Measurements from ENCODE around the gene PLIN5. TPM values are rescaled to one million over a fixed set of nuclear protein-coding genes. Genes with fewer than 3 reads are reported as not detected.

The PLIN5 gene
- total and polyA plus RNA-seq, 2 of the 8 experiments (the other 6 are each of a cell fraction or from before 2014, with no cell fraction given), result 2.0 to 2.5 TPM

GRCh38 chr19:4550479-4551050 is 15.5 kb upstream of the PLIN5 start:
- Histone ChIP-seq H2BK20ac (ENCODE audit: low read length) (no peak overlapping the region), H4K8ac (ENCODE audit: extremely low read depth, insufficient read depth, low read length) (no peak overlapping the region), H3K79me1 (ENCODE audit: low read depth, low read length) (no peaks in the 10 kb centered on the region), H4K5ac (ENCODE audit: insufficient read length, low read depth, low read length) (no peak overlapping the region), H2BK120ac (replicated peaks; ENCODE audit: low read depth, low read length) (no peak overlapping the region), H3K56ac (replicated peaks; ENCODE audit: insufficient read length, low read depth, low read length) (no peak overlapping the region), H2AFZ (ENCODE audit: low read length) (no peak overlapping the region), H3K4me3 (ENCODE audit: extremely low read depth in 1 of 4, insufficient read depth in 2 of 4, low read depth in 3 of 4, low read length in 4 of 4) (no peak overlapping the region), H3K79me2 (ENCODE audit: control insufficient read depth in 1 of 2, insufficient read depth in 2 of 2, low read length in 2 of 2) (no peaks in the 10 kb centered on the region), H2BK15ac (ENCODE audit: low read length) (no peak overlapping the region), H3K9ac (replicated peaks in 1 of 4; ENCODE audit: extremely low read depth in 1 of 4, low read depth in 3 of 4, low read length in 3 of 4) (no peak overlapping the region), H3K27ac (ENCODE audit: low read depth, low read length) (no peak overlapping the region), H3K36me3 (ENCODE audit: control insufficient read depth in 2 of 4, insufficient read depth in 4 of 4, low read length in 3 of 4) (peaks cover 9 to 45% (median 32%) of the 10 kb centered on the region in 4 experiments; a peak in 7 of 8 replicates), H3K4me2 (ENCODE audit: insufficient read depth in 1 of 2, low read depth in 2 of 2, low read length in 2 of 2) (no peak overlapping the region), H4K20me1 (replicated peaks in 1 of 2; ENCODE audit: control insufficient read depth in 1 of 2, insufficient read depth in 2 of 2, low read length in 2 of 2) (peaks cover 3 to 20% of the 10 kb centered on the region in 2 experiments), H3K27me3 (replicated peaks in 1 of 4; ENCODE audit: control insufficient read depth in 3 of 4, extremely low read depth in 1 of 4, insufficient read depth in 3 of 4, low read length in 3 of 4) (no peaks in the 10 kb centered on the region), H2BK12ac (ENCODE audit: low read depth, low read length) (no peak overlapping the region), H3K18ac (ENCODE audit: extremely low read depth, low read length) (no peak overlapping the region), H3K23me2 (ENCODE audit: low read depth, low read length) (peaks cover 10% of the 10 kb centered on the region; the same call in 1 of the 2 replicates), H3K9me3 (ENCODE audit: insufficient read depth in 2 of 2, low read depth in 1 of 2, low read length in 1 of 2) (no peaks in the 10 kb centered on the region), H2BK5ac (ENCODE audit: low read depth, low read length) (no peak overlapping the region), H4K91ac (replicated peaks; ENCODE audit: insufficient read length, low read length) (no peak overlapping the region), H3K4ac (replicated peaks; ENCODE audit: insufficient read length, low read depth, low read length) (no peak overlapping the region), H3K14ac (ENCODE audit: insufficient read length) (no peak overlapping the region), H2AK5ac (ENCODE audit: low read depth, low read length) (no peak overlapping the region), H3K23ac (ENCODE audit: insufficient read length) (no peak overlapping the region), H3K4me1 (replicated peaks in 1 of 4; ENCODE audit: control insufficient read depth in 3 of 4, insufficient read depth in 4 of 4, low read length in 3 of 4) (no peaks in the 10 kb centered on the region; a peak in 1 of 7 replicates)
- 86% methylated on average over 25 of the region's 26 CpGs; no CpG with 5 or more reads in 1 of the 2 experiments for WGBS, 2 experiments (ENCODE audit: extremely low coverage in 1 of 2, insufficient coverage in 1 of 2, insufficient read length in 1 of 2, insufficient replicate concordance in 2 of 2, low coverage in 1 of 2, low lambda C conversion rate in 2 of 2, missing lambda C conversion rate in 1 of 2)
- DNase-seq (ENCODE audit: low read depth in 1 of 2, low spot score in 2 of 2), result no peak
- POLR2A ChIA-PET (ENCODE audit: partially characterized antibody), result interaction anchor here (0.7 to 0.8 kb wide), 2 partner anchors 130 to 160 kb away, joined by 3 read pairs; no protein-coding TSS in a partner anchor
- CTCF ChIA-PET (ENCODE audit: partially characterized antibody), result interaction anchor here (0.6 kb wide), 2 partner anchors 9 to 80 kb away, joined by 3 read pairs; no protein-coding TSS in a partner anchor
- no peak for FAIRE-seq
- no peak for TF ChIP-seq HDAC6 (IDR thresholded peaks at IDR 0.05; ENCODE audit: low read depth, low read length)
- TF ChIP-seq E2F6 (IDR thresholded peaks at IDR 0.05), result no peak
- no peak for TF ChIP-seq POLR2AphosphoS5 (IDR thresholded peaks at IDR 0.05; ENCODE audit: low read depth, low read length)
- TF ChIP-seq JUN (IDR thresholded peaks at IDR 0.05; ENCODE audit: low read depth, low read length), result no peak
- TF ChIP-seq EGR1 (IDR thresholded peaks at IDR 0.05; ENCODE audit: borderline replicate concordance, low read depth, low read length), result no peak
- no peak for TF ChIP-seq GABPA (IDR thresholded peaks at IDR 0.05; ENCODE audit: borderline replicate concordance, insufficient read depth, low read length)
- TF ChIP-seq TEAD4 (IDR thresholded peaks at IDR 0.05; ENCODE audit: low read depth, low read length), result no peak
- no peak for TF ChIP-seq TAF1 (IDR thresholded peaks at IDR 0.05; ENCODE audit: low read depth, low read length)
- TF ChIP-seq CBX8 (IDR thresholded peaks at IDR 0.05; ENCODE audit: borderline replicate concordance, low read depth, low read length), result no peak
- no peak for TF ChIP-seq CTCF (IDR thresholded peaks at IDR 0.05; ENCODE audit: control extremely low read depth in 1 of 3, insufficient read depth in 1 of 3, low read depth in 1 of 3, low read length in 3 of 3)
